BLaER1 treated with 17β-estradiol and CSF1 and Interleukin-3, amounts not matched to agents 10 nM and 100 nM (cell line): ENCODE data around the gene ADAMTS17.

ENCODE experiments used
- H3K27ac ChIP-seq, 11 experiments: shearing (Covaris generic); formaldehyde crosslinking; 2 replicates each; pipeline ENCODE4 v1.8.1; 2022
- H3K27me3 ChIP-seq, 11 experiments: shearing (Covaris generic); formaldehyde crosslinking; 2 replicates each; pipeline ENCODE4 v1.8.1; 2022
- H3K36me3 ChIP-seq, 11 experiments: shearing (Covaris generic); formaldehyde crosslinking; 2 replicates each; pipeline ENCODE4 v1.8.1; 2022
- H3K4me1 ChIP-seq, 10 experiments: shearing (Covaris generic); formaldehyde crosslinking; 2 replicates each; pipeline ENCODE4 v1.8.1; 2022
- H3K4me2 ChIP-seq, 11 experiments: shearing (Covaris generic); formaldehyde crosslinking; 2 replicates each; pipeline ENCODE4 v1.8.1; 2022
- H3K4me3 ChIP-seq, 10 experiments: shearing (Covaris generic); formaldehyde crosslinking; 2 replicates each; pipeline ENCODE4 v1.8.1; 2022
- H3K9ac ChIP-seq, 11 experiments: shearing (Covaris generic); formaldehyde crosslinking; 2 replicates each; pipeline ENCODE4 v1.8.1; 2022
- H3K9me3 ChIP-seq, 11 experiments: shearing (Covaris generic); formaldehyde crosslinking; replicated peaks in 1 of 11; 2 replicates each; pipeline ENCODE4 v1.8.1; 2022
- H4K20me1 ChIP-seq, 11 experiments: shearing (Covaris generic); formaldehyde crosslinking; 2 replicates each; pipeline ENCODE4 v1.8.1; 2022
- Cebpa-rat ChIP-seq, 11 experiments: shearing (Covaris generic); IDR thresholded peaks; 2 replicates each; pipeline ENCODE4 v1.8.1; 2022

The ADAMTS17 gene

GRCh38 chr15:100207053-100207452 lies 134.7 kb downstream of the ADAMTS17 start:
- H3K27me3 ChIP-seq = peaks cover 0 to 10% (median 0%) of the 10 kb centered on the region in 11 experiments; a peak in 3 of 22 replicates
- H3K4me2 ChIP-seq = peak overlapping the region in 2 of 11 experiments; percentile 42 to 50; a peak in 1 of 22 replicates
- no peak overlapping the region for H3K27ac ChIP-seq
- H4K20me1 ChIP-seq = no peaks in the 10 kb centered on the region
- H3K4me1 ChIP-seq = peaks cover 5 to 30% (median 24%) of the 10 kb centered on the region in 10 experiments
- no peaks in the 10 kb centered on the region for H3K36me3 ChIP-seq
- no peak overlapping the region for H3K4me3 ChIP-seq
- no peak for TF ChIP-seq Cebpa-rat (IDR thresholded peaks at IDR 0.05)
- no peak overlapping the region for H3K9ac ChIP-seq
- peaks cover 10 to 18% (median 13%) of the 10 kb centered on the region in 11 experiments; a peak in 18 of 22 replicates for H3K9me3 ChIP-seq

- TF ChIP-seq Cebpa-rat (IDR thresholded peaks at IDR 0.05) = no peak
- H3K9ac ChIP-seq = no peak overlapping the region
- H3K36me3 ChIP-seq = no peaks in the 10 kb centered on the region
- no peak overlapping the region for H3K27ac ChIP-seq
- peaks cover 10 to 18% (median 13%) of the 10 kb centered on the region in 11 experiments; a peak in 18 of 22 replicates for H3K9me3 ChIP-seq
- H3K4me1 ChIP-seq = peaks cover 9 to 34% (median 28%) of the 10 kb centered on the region in 10 experiments
- peak overlapping the region in 8 of 11 experiments; percentile 31 to 50 (median 44); a peak in 13 of 22 replicates for H3K4me2 ChIP-seq
- H3K4me3 ChIP-seq = no peak overlapping the region
- H3K27me3 ChIP-seq = peaks cover 0 to 12% (median 0%) of the 10 kb centered on the region in 11 experiments; a peak in 3 of 22 replicates
- no peaks in the 10 kb centered on the region for H4K20me1 ChIP-seq
Measured at GRCh38 chr15:100206643-100207042, 135.1 kb downstream of the ADAMTS17 start.

- H3K4me2 ChIP-seq = peak overlapping the region in 8 of 11 experiments; percentile 31 to 50 (median 44); a peak in 15 of 22 replicates
- H3K27ac ChIP-seq = no peak overlapping the region
- H3K27me3 ChIP-seq = peaks cover 0 to 19% (median 0%) of the 10 kb centered on the region in 11 experiments; a peak in 6 of 22 replicates
- no peak overlapping the region for H3K9ac ChIP-seq
- no peak for TF ChIP-seq Cebpa-rat (IDR thresholded peaks at IDR 0.05)
- no peaks in the 10 kb centered on the region for H3K36me3 ChIP-seq
- no peak overlapping the region for H3K4me3 ChIP-seq
- H3K9me3 ChIP-seq = peaks cover 10 to 18% (median 13%) of the 10 kb centered on the region in 11 experiments; a peak in 18 of 22 replicates
- H3K4me1 ChIP-seq = peaks cover 18 to 43% (median 37%) of the 10 kb centered on the region in 10 experiments
- no peaks in the 10 kb centered on the region for H4K20me1 ChIP-seq
Measured at GRCh38 chr15:100205549-100206295, 136.1 kb downstream of the ADAMTS17 start.

GRCh38 chr15:100204771-100205170 lies 137.0 kb downstream of the ADAMTS17 start:
- Histone ChIP-seq H3K9ac (no peak overlapping the region), H4K20me1 (no peaks in the 10 kb centered on the region), H3K4me2 (peak overlapping the region in 1 of 11 experiments; percentile 42; a peak in 2 of 22 replicates), H3K4me1 (peaks cover 28 to 53% (median 46%) of the 10 kb centered on the region in 10 experiments), H3K4me3 (no peak overlapping the region), H3K9me3 (peaks cover 10 to 18% (median 13%) of the 10 kb centered on the region in 11 experiments; a peak in 18 of 22 replicates), H3K27ac (no peak overlapping the region), H3K27me3 (peaks cover 0 to 28% (median 0%) of the 10 kb centered on the region in 11 experiments; a peak in 9 of 22 replicates), H3K36me3 (no peaks in the 10 kb centered on the region)
- TF ChIP-seq Cebpa-rat (IDR thresholded peaks at IDR 0.05) = no peak

DNA sequence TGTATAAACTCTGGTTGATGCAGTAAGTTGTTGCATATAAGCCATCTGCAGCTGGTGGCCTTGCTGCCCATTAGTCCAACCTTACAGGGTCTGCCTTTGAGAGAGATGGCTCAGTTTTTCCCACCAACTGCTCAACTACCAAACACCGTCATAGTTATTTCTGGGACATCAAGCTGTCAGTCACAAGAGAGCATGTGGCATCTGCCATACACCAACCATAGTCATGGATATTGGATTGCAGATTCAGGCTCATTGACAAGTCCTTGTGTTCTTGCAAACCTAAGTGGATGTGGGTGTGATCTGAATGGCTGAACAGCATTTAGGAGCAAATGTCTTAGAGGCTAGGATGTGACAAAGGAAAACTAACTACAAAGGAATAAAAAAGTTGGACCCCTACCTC lies 137.6 kb downstream of the ADAMTS17 start:
- H3K4me1 ChIP-seq = peaks cover 34 to 58% (median 52%) of the 10 kb centered on the region in 10 experiments
- H4K20me1 ChIP-seq = no peaks in the 10 kb centered on the region
- no peak overlapping the region for H3K27ac ChIP-seq
- H3K9me3 ChIP-seq = peaks cover 10 to 18% (median 13%) of the 10 kb centered on the region in 11 experiments; a peak in 18 of 22 replicates
- peaks cover 0 to 31% (median 0%) of the 10 kb centered on the region in 11 experiments; a peak in 9 of 22 replicates for H3K27me3 ChIP-seq
- no peak overlapping the region for H3K4me3 ChIP-seq
- H3K9ac ChIP-seq = no peak overlapping the region
- H3K4me2 ChIP-seq = no peak overlapping the region
- TF ChIP-seq Cebpa-rat (IDR thresholded peaks at IDR 0.05) = no peak
- H3K36me3 ChIP-seq = no peaks in the 10 kb centered on the region

DNA sequence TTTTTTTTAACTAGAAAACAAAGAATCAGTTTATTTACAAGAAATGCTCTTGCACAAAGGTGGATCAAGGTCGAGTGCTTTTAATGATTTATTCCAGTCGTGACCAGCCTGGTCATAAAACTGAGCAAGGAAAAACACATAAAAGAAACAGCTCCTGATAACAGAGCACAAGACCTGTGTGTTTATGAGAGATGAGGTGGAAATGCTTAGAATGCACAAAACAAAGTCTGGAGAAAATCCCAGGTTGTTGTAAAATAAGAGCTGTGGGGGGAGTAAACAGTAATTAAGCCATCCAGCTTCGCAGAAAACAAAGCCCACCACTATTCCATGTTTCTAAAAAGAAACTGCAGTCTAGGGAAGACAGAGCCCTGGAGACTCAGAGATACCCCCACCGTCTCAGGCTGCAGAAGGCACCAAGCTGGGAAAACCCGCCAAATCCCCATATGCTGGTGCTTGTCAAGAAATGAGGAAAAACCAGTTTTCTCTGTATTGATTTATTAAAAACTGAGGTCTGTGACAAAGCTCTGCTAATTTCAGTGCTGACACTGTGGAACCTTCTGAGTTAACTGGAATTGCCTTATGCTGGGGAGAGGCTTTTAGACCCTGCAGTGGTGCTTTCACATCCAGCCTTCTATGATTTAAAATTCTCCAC lies 139.3 kb downstream of the ADAMTS17 start:
- Histone ChIP-seq H3K9me3 (peaks cover 10 to 18% (median 13%) of the 10 kb centered on the region in 11 experiments; a peak in 18 of 22 replicates), H3K27me3 (peaks cover 0 to 31% (median 0%) of the 10 kb centered on the region in 11 experiments; a peak in 9 of 22 replicates), H3K36me3 (no peaks in the 10 kb centered on the region), H3K27ac (peak overlapping the region in 5 of 11 experiments; percentile 16 to 70 (median 22); a peak in 6 of 22 replicates), H3K9ac (peak overlapping the region in 1 of 11 experiments; percentile 49; a peak in 1 of 22 replicates), H3K4me3 (no peak overlapping the region; a peak in 1 of 20 replicates), H3K4me2 (peak overlapping the region; percentile 66 to 91 (median 83); a peak in 21 of 22 replicates), H3K4me1 (peaks cover 42 to 74% (median 63%) of the 10 kb centered on the region in 10 experiments), H4K20me1 (no peaks in the 10 kb centered on the region)
- 0 out of 22 replicates have a peak, but pooled peaks of 1 of the 11 experiments have one; percentile 3 for TF ChIP-seq Cebpa-rat (IDR thresholded peaks at IDR 0.05)

- H3K9ac ChIP-seq = peak overlapping the region in 5 of 11 experiments; percentile 15 to 49 (median 27); a peak in 7 of 22 replicates
- peaks cover 0 to 31% (median 0%) of the 10 kb centered on the region in 11 experiments; a peak in 9 of 22 replicates for H3K27me3 ChIP-seq
- H3K4me1 ChIP-seq = peaks cover 42 to 74% (median 62%) of the 10 kb centered on the region in 10 experiments
- no peaks in the 10 kb centered on the region for H4K20me1 ChIP-seq
- 0 out of 20 replicates have a peak overlapping the region, but pooled peaks of 1 of the 10 experiments have one; percentile 5 for H3K4me3 ChIP-seq
- H3K27ac ChIP-seq = peak overlapping the region in 8 of 11 experiments; percentile 42 to 70 (median 54); a peak in 15 of 22 replicates
- H3K9me3 ChIP-seq = peaks cover 10 to 18% (median 13%) of the 10 kb centered on the region in 11 experiments; a peak in 18 of 22 replicates
- H3K36me3 ChIP-seq = no peaks in the 10 kb centered on the region
- peak overlapping the region; percentile 66 to 91 (median 83) for H3K4me2 ChIP-seq
- TF ChIP-seq Cebpa-rat (IDR thresholded peaks at IDR 0.05) = peak in 3 of 11 experiments; percentile 17 to 68 (median 55); a peak in 3 of 22 replicates
Measured at GRCh38 chr15:100201376-100202280, 140.1 kb downstream of the ADAMTS17 start.
